SU-DHL-6 (cell line): Measurements from ENCODE around the gene TUBA1A.

Experiments
- CTCF ChIP-seq: fragments of 200-600 bp; sonication (generic); IDR thresholded peaks from one replicate; pipeline ENCODE4 v1.5.1; 2017; ENCODE audit warnings: antibody characterized with exemption, mild to moderate bottlenecking, low read length, moderate library complexity; ENCODE audit not compliant: insufficient read depth, poor library complexity, severe bottlenecking
- EZH2phosphoT487 ChIP-seq: fragments of 200-600 bp; sonication (generic), shearing (Covaris generic); conservative IDR thresholded peaks from 2 replicates; pipeline ENCODE4 v1.6.1; 2018; ENCODE audit warnings: mild to moderate bottlenecking, antibody characterized with exemption, low read length, moderate library complexity, mixed read lengths

GRCh38 chr12:49138587-49138986 is 50.3 kb downstream of the TUBA1A start:
- TF ChIP-seq CTCF (no peak), EZH2phosphoT487 (no peak)
